Measurements from ENCODE around the gene NCOA1.
A peak's percentile ranks its signal among the peaks of the same experiment; 100 is the strongest.
"Not testable (repeated sequence)": the region's sequence is repeated elsewhere in the genome, so short reads cannot be mapped to it uniquely, and the experiment has no call there.

NCOA1 gene

GRCh38 chr2:24787532-24787931 is 296.5 kb downstream of the NCOA1 start:
- DNase-seq (ENCODE audit: insufficient read length, low spot score) (no peak), FAIRE-seq (no peak)
- TF ChIP-seq PAX5 (IDR thresholded peaks at IDR 0.05; ENCODE audit: insufficient read depth, low read length, severe bottlenecking), result no peak
- no peak for TF ChIP-seq POLR2A (IDR thresholded peaks at IDR 0.05; ENCODE audit: low read depth, low read length)
- no peak for TF ChIP-seq TAF1 (IDR thresholded peaks at IDR 0.05; ENCODE audit: low read depth, low read length)
- no peak for TF ChIP-seq POU2F2 (IDR thresholded peaks at IDR 0.05; ENCODE audit: low read depth, low read length)
- TF ChIP-seq POLR2AphosphoS5 (IDR thresholded peaks at IDR 0.05; ENCODE audit: low read depth, low read length), result no peak
- TF ChIP-seq SPI1 (IDR thresholded peaks at IDR 0.05; ENCODE audit: low read depth, low read length), result no peak

- TF ChIP-seq POU2F2 (IDR thresholded peaks at IDR 0.05; ENCODE audit: low read depth, low read length) (no peak), SPI1 (IDR thresholded peaks at IDR 0.05; ENCODE audit: low read depth, low read length) (no peak), POLR2A (IDR thresholded peaks at IDR 0.05; ENCODE audit: low read depth, low read length) (no peak), TAF1 (IDR thresholded peaks at IDR 0.05; ENCODE audit: low read depth, low read length) (no peak), PAX5 (IDR thresholded peaks at IDR 0.05; ENCODE audit: insufficient read depth, low read length, severe bottlenecking) (no peak), POLR2AphosphoS5 (IDR thresholded peaks at IDR 0.05; ENCODE audit: low read depth, low read length) (no peak)
- FAIRE-seq (no peak), DNase-seq (ENCODE audit: insufficient read length, low spot score) (no peak)
These were observed 297.8 kb downstream of the NCOA1 start for GRCh38 chr2:24788816-24789215.

GRCh38 chr2:24791452-24791851 is 300.4 kb downstream of the NCOA1 start:
- TF ChIP-seq POLR2AphosphoS5 (IDR thresholded peaks at IDR 0.05; ENCODE audit: low read depth, low read length) (no peak), TAF1 (IDR thresholded peaks at IDR 0.05; ENCODE audit: low read depth, low read length) (no peak), PAX5 (IDR thresholded peaks at IDR 0.05; ENCODE audit: insufficient read depth, low read length, severe bottlenecking) (no peak), POLR2A (IDR thresholded peaks at IDR 0.05; ENCODE audit: low read depth, low read length) (no peak), SPI1 (IDR thresholded peaks at IDR 0.05; ENCODE audit: low read depth, low read length) (no peak), POU2F2 (IDR thresholded peaks at IDR 0.05; ENCODE audit: low read depth, low read length) (no peak)
- DNase-seq (ENCODE audit: insufficient read length, low spot score) (no peak), FAIRE-seq (no peak)

- TF ChIP-seq TAF1 (IDR thresholded peaks at IDR 0.05; ENCODE audit: low read depth, low read length), result no peak
- TF ChIP-seq SPI1 (IDR thresholded peaks at IDR 0.05; ENCODE audit: low read depth, low read length), result no peak
- no peak for TF ChIP-seq POU2F2 (IDR thresholded peaks at IDR 0.05; ENCODE audit: low read depth, low read length)
- no peak for TF ChIP-seq PAX5 (IDR thresholded peaks at IDR 0.05; ENCODE audit: insufficient read depth, low read length, severe bottlenecking)
- TF ChIP-seq POLR2AphosphoS5 (IDR thresholded peaks at IDR 0.05; ENCODE audit: low read depth, low read length), result no peak
- TF ChIP-seq POLR2A (IDR thresholded peaks at IDR 0.05; ENCODE audit: low read depth, low read length), result no peak
- DNase-seq (ENCODE audit: insufficient read length, low spot score), result no peak
- no peak for FAIRE-seq
These were observed 301.5 kb downstream of the NCOA1 start for GRCh38 chr2:24792542-24792873.

- DNase-seq (ENCODE audit: insufficient read length, low spot score), result peak; percentile 87
- FAIRE-seq, result peak; percentile 97
- TF ChIP-seq POLR2A (IDR thresholded peaks at IDR 0.05; ENCODE audit: low read depth, low read length), result peak; percentile 87
- TF ChIP-seq POU2F2 (IDR thresholded peaks at IDR 0.05; ENCODE audit: low read depth, low read length), result peak; percentile 53; the same call in 1 of the 2 replicates
- peak; percentile 96 for TF ChIP-seq TAF1 (IDR thresholded peaks at IDR 0.05; ENCODE audit: low read depth, low read length)
- TF ChIP-seq SPI1 (IDR thresholded peaks at IDR 0.05; ENCODE audit: low read depth, low read length), result peak; percentile 84
- no peak for TF ChIP-seq PAX5 (IDR thresholded peaks at IDR 0.05; ENCODE audit: insufficient read depth, low read length, severe bottlenecking)
- peak; percentile 75 for TF ChIP-seq POLR2AphosphoS5 (IDR thresholded peaks at IDR 0.05; ENCODE audit: low read depth, low read length)
These were observed 302.1 kb downstream of the NCOA1 start, which contains the start of the genes CENPO and PTRHD1 for GRCh38 chr2:24792874-24793760. TSS of gene CENPO (plus strand) at chr2:24793425. CDS start at chr2:24793920, 495 bp downstream. TSS of gene PTRHD1 (minus strand) at chr2:24793391. CDS start at chr2:24793377, 14 bp downstream.

- FAIRE-seq, result no peak
- DNase-seq (ENCODE audit: insufficient read length, low spot score), result no peak
- TF ChIP-seq PAX5 (IDR thresholded peaks at IDR 0.05; ENCODE audit: insufficient read depth, low read length, severe bottlenecking) (no peak), SPI1 (IDR thresholded peaks at IDR 0.05; ENCODE audit: low read depth, low read length) (no peak), POLR2AphosphoS5 (IDR thresholded peaks at IDR 0.05; ENCODE audit: low read depth, low read length) (no peak), TAF1 (IDR thresholded peaks at IDR 0.05; ENCODE audit: low read depth, low read length) (no peak), POU2F2 (IDR thresholded peaks at IDR 0.05; ENCODE audit: low read depth, low read length) (no peak), POLR2A (IDR thresholded peaks at IDR 0.05; ENCODE audit: low read depth, low read length) (no peak)
These were observed 302.8 kb downstream of the NCOA1 start for GRCh38 chr2:24793761-24794435.

GRCh38 chr2:24797644-24798043 is 306.6 kb downstream of the NCOA1 start:
- FAIRE-seq (no peak), DNase-seq (ENCODE audit: insufficient read length, low spot score) (no peak)
- TF ChIP-seq TAF1 (IDR thresholded peaks at IDR 0.05; ENCODE audit: low read depth, low read length) (no peak), POLR2A (IDR thresholded peaks at IDR 0.05; ENCODE audit: low read depth, low read length) (no peak), SPI1 (IDR thresholded peaks at IDR 0.05; ENCODE audit: low read depth, low read length) (no peak), PAX5 (IDR thresholded peaks at IDR 0.05; ENCODE audit: insufficient read depth, low read length, severe bottlenecking) (no peak), POLR2AphosphoS5 (IDR thresholded peaks at IDR 0.05; ENCODE audit: low read depth, low read length) (no peak), POU2F2 (IDR thresholded peaks at IDR 0.05; ENCODE audit: low read depth, low read length) (no peak)

GRCh38 chr2:24800487-24800886 is 309.4 kb downstream of the NCOA1 start:
- not testable (repeated sequence) for DNase-seq (ENCODE audit: insufficient read length, low spot score); FAIRE-seq

- DNase-seq (ENCODE audit: insufficient read length, low spot score); FAIRE-seq: not testable (repeated sequence)
These were observed 315.0 kb downstream of the NCOA1 start for GRCh38 chr2:24805811-24806660.

All from GM12891 (cell line).